OCI-LY7 (cell line): ENCODE data around the gene C19orf85. TPM values are rescaled to one million over a fixed set of nuclear protein-coding genes. Genes with fewer than 3 reads are reported as not detected.

Experiments used
- BruUV-seq: library from RNA; stranded (reverse); fragments of 400-500 nt; replicated peaks from 2 replicates; lab custom pipeline; 2021; lab: Mats Ljungman, UMichigan
- CTCF ChIA-PET: fragments of 300-600 bp; sonication (Branson Sonifier 250); formaldehyde crosslinking; loops from one replicate; lab custom pipeline; 2022; ENCODE audit warnings: antibody characterized with exemption; ENCODE audit not compliant: unreplicated experiment; lab: Charles Lee
- POLR2A ChIA-PET: fragments of 300-600 bp; sonication (Branson Sonifier 250); formaldehyde crosslinking; loops from one replicate; lab custom pipeline; 2022; ENCODE audit warnings: antibody characterized with exemption; lab: Charles Lee
- DNase-seq: peaks from one replicate; pipeline ENCODE4 v3.0.0-alpha.2; 2015; ENCODE audit warnings: low spot score
- H2AFZ ChIP-seq: fragments of 200-600 bp; sonication (generic), shearing (Covaris generic); 2 replicates; pipeline ENCODE4 v1.6.1; 2014; ENCODE audit warnings: mild to moderate bottlenecking, antibody characterized with exemption, low read length, moderate library complexity
- H3K27ac ChIP-seq: fragments of 200-600 bp; sonication (generic); 2 replicates; pipeline ENCODE4 v1.5.1; 2014; ENCODE audit warnings: mixed run types, low read depth, mild to moderate bottlenecking, moderate library complexity, low read length, inconsistent platforms; ENCODE audit not compliant: poor library complexity, severe bottlenecking
- H3K36me3 ChIP-seq: fragments of 200-600 bp; sonication (generic); 2 replicates; pipeline ENCODE4 v1.6.1; 2014; ENCODE audit warnings: mild to moderate bottlenecking, antibody characterized with exemption, low read length, moderate library complexity, mixed read lengths; ENCODE audit not compliant: insufficient read depth
- H3K4me1 ChIP-seq: fragments of 200-600 bp; sonication (generic); 2 replicates; pipeline ENCODE4 v1.5.1; 2014; ENCODE audit warnings: mild to moderate bottlenecking, low read length; ENCODE audit not compliant: insufficient read depth, poor library complexity, severe bottlenecking
- H3K4me2 ChIP-seq: fragments of 200-600 bp; sonication (generic); 2 replicates; pipeline ENCODE4 v1.6.1; 2014; ENCODE audit warnings: mild to moderate bottlenecking, low read length
- H3K4me3 ChIP-seq: fragments of 200-600 bp; sonication (generic); 2 replicates; pipeline ENCODE4 v1.5.1; 2014; ENCODE audit warnings: mild to moderate bottlenecking, low read depth, low read length; ENCODE audit not compliant: poor library complexity, severe bottlenecking
- H3K79me2 ChIP-seq: fragments of 200-600 bp; sonication (generic); 2 replicates; pipeline ENCODE4 v1.6.1; 2016; ENCODE audit warnings: low read depth, mild to moderate bottlenecking, low read length, moderate library complexity, mixed read lengths; ENCODE audit not compliant: insufficient read depth
- H3K9me2 ChIP-seq: fragments of 200-600 bp; sonication (generic); 2 replicates; pipeline ENCODE4 v1.6.1; 2016; ENCODE audit warnings: mild to moderate bottlenecking, low read length, mixed read lengths; ENCODE audit not compliant: insufficient read depth
- H3K9me3 ChIP-seq: fragments of 200-600 bp; sonication (generic); 2 replicates; pipeline ENCODE4 v1.6.1; 2014; ENCODE audit warnings: mild to moderate bottlenecking, mixed run types, low read length, mixed read lengths
- H4K20me1 ChIP-seq: fragments of 200-600 bp; sonication (generic); 2 replicates; pipeline ENCODE4 v1.6.1; 2014; ENCODE audit warnings: mild to moderate bottlenecking, antibody characterized with exemption, low read length, moderate library complexity, mixed read lengths; ENCODE audit not compliant: insufficient read depth
- EZH2phosphoT487 ChIP-seq: fragments of 200-600 bp; sonication (generic); IDR thresholded peaks from 2 replicates; pipeline ENCODE4 v1.6.1; 2018; ENCODE audit warnings: low read depth, borderline replicate concordance, mild to moderate bottlenecking, mixed run types, antibody characterized with exemption, low read length, moderate library complexity, mixed read lengths
- intact Hi-C: fragments of 100-400 bp; cut with micrococcal nuclease; formaldehyde crosslinking; loops from one replicate; pipeline ENCODE4 v1.10.0; 2022; ENCODE audit not compliant: unreplicated experiment
- total RNA-seq, 2 experiments: library from RNA; depleted of rRNA in 1 of 2; stranded (reverse); fragments of >200 nt in 1 of 2; shearing (Covaris generic) in 1 of 2; gene quantifications; 2 replicates each; pipeline ENCODE4 v1.2.3, GENCODE V29; 2014 to 2022
- TF ChIP-seq, protein P1 (sequence below): fragments of 200-600 bp; sonication (generic); conservative IDR thresholded peaks from 2 replicates; pipeline ENCODE4 v1.5.1; 2014; ENCODE audit warnings: mild to moderate bottlenecking, antibody characterized with exemption, low read length, moderate library complexity, mixed read lengths

The C19orf85 gene
- total RNA-seq, 2 experiments from 2014 or later = not detected

DNA sequence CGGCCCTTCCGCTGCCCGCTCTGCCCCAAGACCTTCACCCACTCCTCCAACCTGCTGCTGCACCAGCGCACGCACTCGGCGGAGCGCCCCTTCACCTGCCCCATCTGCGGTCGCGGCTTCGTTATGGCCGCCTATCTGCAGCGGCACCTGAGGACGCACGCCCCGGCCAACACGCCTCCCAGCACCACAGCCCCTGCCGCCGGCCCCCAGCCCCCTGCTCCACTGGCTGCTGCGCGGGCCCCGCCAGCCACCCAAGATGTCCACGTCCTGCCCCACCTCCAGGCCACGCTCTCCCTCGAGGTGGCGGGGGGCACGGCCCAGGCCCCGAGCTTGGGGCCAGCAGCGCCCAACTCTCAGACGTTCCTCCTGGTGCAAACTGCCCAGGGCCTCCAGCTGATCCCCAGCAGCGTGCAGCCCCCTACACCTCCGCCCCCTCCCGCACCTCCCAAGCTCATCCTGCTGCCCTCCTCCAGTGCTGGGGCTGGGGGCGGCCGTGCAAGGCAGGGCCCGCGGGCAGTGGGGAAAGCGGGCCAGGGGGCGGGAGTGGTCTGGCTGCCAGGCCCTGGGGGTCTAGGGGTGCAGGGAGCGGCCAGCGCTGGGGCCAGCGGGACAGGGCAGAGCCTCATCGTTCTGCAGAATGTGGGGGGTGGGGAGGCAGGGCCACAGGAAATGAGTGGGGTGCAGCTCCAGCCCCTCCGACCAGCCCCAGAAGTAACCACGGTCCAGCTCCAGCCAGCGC, 18.6 kb upstream of the C19orf85 start:
- POLR2A ChIA-PET = no interaction called here

GRCh38 chr19:55482156-55482961, 17.8 kb upstream of the C19orf85 start:
- no peak overlapping the region for H3K27ac ChIP-seq
- BruUV-seq = no TSS peak
- H3K36me3 ChIP-seq = no peaks in the 10 kb centered on the region; the same call in 1 of the 2 replicates
- no peaks in the 10 kb centered on the region for H4K20me1 ChIP-seq
- no peaks in the 10 kb centered on the region for H3K9me2 ChIP-seq
- TF ChIP-seq, protein P1, sequence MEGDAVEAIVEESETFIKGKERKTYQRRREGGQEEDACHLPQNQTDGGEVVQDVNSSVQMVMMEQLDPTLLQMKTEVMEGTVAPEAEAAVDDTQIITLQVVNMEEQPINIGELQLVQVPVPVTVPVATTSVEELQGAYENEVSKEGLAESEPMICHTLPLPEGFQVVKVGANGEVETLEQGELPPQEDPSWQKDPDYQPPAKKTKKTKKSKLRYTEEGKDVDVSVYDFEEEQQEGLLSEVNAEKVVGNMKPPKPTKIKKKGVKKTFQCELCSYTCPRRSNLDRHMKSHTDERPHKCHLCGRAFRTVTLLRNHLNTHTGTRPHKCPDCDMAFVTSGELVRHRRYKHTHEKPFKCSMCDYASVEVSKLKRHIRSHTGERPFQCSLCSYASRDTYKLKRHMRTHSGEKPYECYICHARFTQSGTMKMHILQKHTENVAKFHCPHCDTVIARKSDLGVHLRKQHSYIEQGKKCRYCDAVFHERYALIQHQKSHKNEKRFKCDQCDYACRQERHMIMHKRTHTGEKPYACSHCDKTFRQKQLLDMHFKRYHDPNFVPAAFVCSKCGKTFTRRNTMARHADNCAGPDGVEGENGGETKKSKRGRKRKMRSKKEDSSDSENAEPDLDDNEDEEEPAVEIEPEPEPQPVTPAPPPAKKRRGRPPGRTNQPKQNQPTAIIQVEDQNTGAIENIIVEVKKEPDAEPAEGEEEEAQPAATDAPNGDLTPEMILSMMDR = no peak
- TF ChIP-seq EZH2phosphoT487 = no peak
- DNase-seq = no peak
- no peak overlapping the region for H3K4me2 ChIP-seq
- peaks cover 13% of the 10 kb centered on the region; the same call in 1 of the 2 replicates for H3K79me2 ChIP-seq
- H3K4me1 ChIP-seq = peaks cover 42% of the 10 kb centered on the region
- intact Hi-C loops = no loop called here
- H3K4me3 ChIP-seq = no peak overlapping the region
- ChIA-PET CTCF (no interaction called here), POLR2A (interaction anchor here (0.6 kb wide), 1 partner anchor 14 kb away, joined by 5 read pairs; no protein-coding TSS in a partner anchor)
- no peak overlapping the region for H2AFZ ChIP-seq
- no peaks in the 10 kb centered on the region for H3K9me3 ChIP-seq

More for the DNA sequence above, 18.6 kb upstream of the C19orf85 start:
- H3K4me3 ChIP-seq = no peak overlapping the region
- H3K36me3 ChIP-seq = no peaks in the 10 kb centered on the region; the same call in 1 of the 2 replicates
- no peak for DNase-seq
- BruUV-seq = no TSS peak
- CTCF ChIA-PET = no interaction called here
- H3K27ac ChIP-seq = no peak overlapping the region
- TF ChIP-seq, protein P1 = no peak
- no peak for TF ChIP-seq EZH2phosphoT487
- H3K79me2 ChIP-seq = peaks cover 7% of the 10 kb centered on the region; the same call in 1 of the 2 replicates
- no peak overlapping the region for H2AFZ ChIP-seq
- H3K9me2 ChIP-seq = no peaks in the 10 kb centered on the region
- intact Hi-C loops = no loop called here
- no peaks in the 10 kb centered on the region for H3K9me3 ChIP-seq
- H3K4me2 ChIP-seq = no peak overlapping the region
- H4K20me1 ChIP-seq = no peaks in the 10 kb centered on the region
- H3K4me1 ChIP-seq = peaks cover 42% of the 10 kb centered on the region
